Mesothelial cell of epicardium (in vitro differentiated cells): ENCODE results near the gene CADM1. TPM values are rescaled to one million over a fixed set of nuclear protein-coding genes. Genes with fewer than 3 reads are reported as not detected.

Source experiments
- DNase-seq, 2 experiments: peaks; one replicate each; pipeline ENCODE4 v3.0.0; 2021; ENCODE audit warnings: low spot score in 2 of 2; ENCODE audit not compliant: unreplicated experiment in 2 of 2
- H3K27ac Mint-ChIP-seq: 2 replicates; pipeline ENCODE4 v1.8.0; 2021; ENCODE audit warnings: mixed read lengths
- H3K27me3 Mint-ChIP-seq: 2 replicates; pipeline ENCODE4 v1.8.0; 2021; ENCODE audit warnings: low read depth, mixed read lengths
- H3K36me3 Mint-ChIP-seq: 2 replicates; pipeline ENCODE4 v1.8.0; 2021; ENCODE audit warnings: mixed read lengths
- H3K4me1 Mint-ChIP-seq: 2 replicates; pipeline ENCODE4 v1.8.0; 2021; ENCODE audit warnings: mixed read lengths
- H3K4me3 Mint-ChIP-seq: 2 replicates; pipeline ENCODE4 v1.8.0; 2021; ENCODE audit warnings: mild to moderate bottlenecking, moderate library complexity, mixed read lengths
- H3K9me3 Mint-ChIP-seq: 2 replicates; pipeline ENCODE4 v1.8.0; 2021; ENCODE audit warnings: mixed read lengths
- CTCF ChIP-seq: fragments of 200-600 bp; sonication (generic); IDR thresholded peaks from one replicate; pipeline ENCODE4 v1.5.0; 2021; ENCODE audit warnings: antibody characterized with exemption; ENCODE audit not compliant: unreplicated experiment
- total RNA-seq: library from RNA; stranded (reverse); gene quantifications from 3 replicates; pipeline ENCODE4 v1.2.1, GENCODE V29; 2021

The CADM1 gene
- total RNA-seq, 1 donor from 2014 or later: 60.9 TPM

GRCh38 chr11:115393950-115394349, 110.3 kb downstream of the CADM1 start:
- Mint-ChIP-seq H3K27ac (no peak overlapping the region), H3K27me3 (no peaks in the 10 kb centered on the region)

GRCh38 chr11:115391598-115391997, 112.6 kb downstream of the CADM1 start:
- no peak for TF ChIP-seq CTCF
- Mint-ChIP-seq H3K4me1 (peaks cover 21% of the 10 kb centered on the region), H3K27me3 (no peaks in the 10 kb centered on the region), H3K4me3 (no peak overlapping the region), H3K27ac (no peak overlapping the region), H3K9me3 (no peaks in the 10 kb centered on the region), H3K36me3 (no peaks in the 10 kb centered on the region)
- DNase-seq: no peak

More at GRCh38 chr11:115393950-115394349, 110.3 kb downstream of the CADM1 start:
- Mint-ChIP-seq H3K4me1 (peaks cover 30% of the 10 kb centered on the region), H3K4me3 (no peak overlapping the region), H3K9me3 (no peaks in the 10 kb centered on the region), H3K36me3 (peaks cover 5% of the 10 kb centered on the region)
- no peak for TF ChIP-seq CTCF
- no peak for DNase-seq

- no peak for DNase-seq
- no peaks in the 10 kb centered on the region for H3K9me3 Mint-ChIP-seq
- no peaks in the 10 kb centered on the region for H3K27me3 Mint-ChIP-seq
- peaks cover 19% of the 10 kb centered on the region for H3K4me1 Mint-ChIP-seq
- no peak overlapping the region for H3K4me3 Mint-ChIP-seq
- no peaks in the 10 kb centered on the region for H3K36me3 Mint-ChIP-seq
- TF ChIP-seq CTCF: no peak
- H3K27ac Mint-ChIP-seq: no peak overlapping the region
These were observed 113.1 kb downstream of the CADM1 start for GRCh38 chr11:115391160-115391559.

GRCh38 chr11:115390441-115390840, 113.8 kb downstream of the CADM1 start:
- peaks cover 19% of the 10 kb centered on the region for H3K4me1 Mint-ChIP-seq
- no peak for TF ChIP-seq CTCF
- H3K36me3 Mint-ChIP-seq: no peaks in the 10 kb centered on the region
- DNase-seq: no peak
- H3K9me3 Mint-ChIP-seq: no peaks in the 10 kb centered on the region
- H3K27me3 Mint-ChIP-seq: no peaks in the 10 kb centered on the region
- H3K4me3 Mint-ChIP-seq: no peak overlapping the region
- no peak overlapping the region for H3K27ac Mint-ChIP-seq

- no peaks in the 10 kb centered on the region for H3K27me3 Mint-ChIP-seq
- H3K4me1 Mint-ChIP-seq: peaks cover 19% of the 10 kb centered on the region
- TF ChIP-seq CTCF: no peak
These were observed 114.4 kb downstream of the CADM1 start for GRCh38 chr11:115389790-115390189.

GRCh38 chr11:115385226-115385625, 119.0 kb downstream of the CADM1 start:
- H3K4me1 Mint-ChIP-seq: no peaks in the 10 kb centered on the region
- no peaks in the 10 kb centered on the region for H3K27me3 Mint-ChIP-seq
- H3K4me3 Mint-ChIP-seq: no peak overlapping the region
- no peak overlapping the region for H3K27ac Mint-ChIP-seq
- no peak for TF ChIP-seq CTCF
- DNase-seq: no peak
- no peaks in the 10 kb centered on the region for H3K9me3 Mint-ChIP-seq
- H3K36me3 Mint-ChIP-seq: no peaks in the 10 kb centered on the region

More at GRCh38 chr11:115389790-115390189, 114.4 kb downstream of the CADM1 start:
- no peaks in the 10 kb centered on the region for H3K36me3 Mint-ChIP-seq
- no peak for DNase-seq
- H3K4me3 Mint-ChIP-seq: no peak overlapping the region
- H3K27ac Mint-ChIP-seq: no peak overlapping the region
- H3K9me3 Mint-ChIP-seq: no peaks in the 10 kb centered on the region
